Measurements from ENCODE around the gene REEP1.

- TF ChIP-seq POLR2A (IDR thresholded peaks at IDR 0.05) = no peak
- no peak for TF ChIP-seq CTCF (IDR thresholded peaks at IDR 0.05)
Measured at GRCh38 chr2:86308356-86308755, 29.1 kb downstream of the REEP1 start.

Data from testis (tissue), 2 donors.